ENCODE data around the gene THAP4. TPM values are rescaled to one million over a fixed set of nuclear protein-coding genes. Genes with fewer than 3 reads are reported as not detected.
A peak's percentile ranks its signal among the peaks of the same experiment; 100 is the strongest.

THAP4 gene
- polyA plus RNA-seq, 3 donors, result 15.1 to 25.9 (median 16.3) TPM

- H3K9me3 ChIP-seq (replicated peaks in 1 of 2; ENCODE audit: control insufficient read depth in 1 of 2, insufficient read depth in 1 of 2, low read length in 2 of 2), result no peaks in the 10 kb centered on the region
- H3K27me3 ChIP-seq (ENCODE audit: control insufficient read depth in 2 of 2, insufficient read depth in 2 of 2, low read length in 2 of 2), result no peaks in the 10 kb centered on the region
- peaks cover 15% of the 10 kb centered on the region for H4K20me1 ChIP-seq (ENCODE audit: insufficient read depth, low read length)
- peak; percentile 61 to 76 (median 62) for DNase-seq
- peak overlapping the region; percentile 53 for H2AFZ ChIP-seq (ENCODE audit: insufficient read depth, low read depth, low read length, poor library complexity, severe bottlenecking)
- peak overlapping the region in 4 of 7 donors; percentile 7 to 82 (median 20) for H3K27ac Mint-ChIP-seq
- TF ChIP-seq CTCF (IDR thresholded peaks at IDR 0.05), result peak; percentile 74
- peak overlapping the region in 2 of 3 experiments; percentile 32 to 66 for H3K4me3 ChIP-seq (replicated peaks in 1 of 3; ENCODE audit: low read depth in 2 of 3, low read length in 3 of 3)
- H3K4me2 ChIP-seq (replicated peaks; ENCODE audit: extremely low read depth, low read length, poor library complexity, severe bottlenecking), result peak overlapping the region; percentile 71
- peak overlapping the region; percentile 69 to 80 for H3K4me3 Mint-ChIP-seq
- H3K9ac ChIP-seq (ENCODE audit: insufficient read depth, low read length, poor library complexity, severe bottlenecking), result peak overlapping the region; percentile 51
- H3K36me3 Mint-ChIP-seq, result peaks cover 55 to 65% of the 10 kb centered on the region in 2 donors
- H3K27me3 Mint-ChIP-seq (ENCODE audit: low read depth in 3 of 3), result peaks cover 6 to 9% (median 8%) of the 10 kb centered on the region in 3 donors
- 7% methylated on average over 74 of the region's 76 CpGs for WGBS (ENCODE audit: insufficient coverage)
- H3K9me3 Mint-ChIP-seq, result no peaks in the 10 kb centered on the region
- peaks cover 13% of the 10 kb centered on the region for H3K4me1 Mint-ChIP-seq
- peaks cover 28 to 43% of the 10 kb centered on the region in 2 donors for H3K36me3 ChIP-seq (replicated peaks in 1 of 2; ENCODE audit: control insufficient read depth in 1 of 2, insufficient read depth in 2 of 2, low read length in 2 of 2)
- H3K4me1 ChIP-seq (ENCODE audit: control insufficient read depth in 1 of 2, insufficient read depth in 2 of 2, low read length in 2 of 2), result peaks cover 8 to 14% of the 10 kb centered on the region in 2 donors
- intact Hi-C loops (cut with micrococcal nuclease), result no loop called here
- no peaks in the 10 kb centered on the region for H3K79me2 ChIP-seq (ENCODE audit: insufficient read depth, low read length)
- no peak overlapping the region for H3K27ac ChIP-seq (ENCODE audit: low read depth in 1 of 2, low read length in 2 of 2)
Observed at GRCh38 chr2:241609859-241610793, 26.8 kb downstream of the THAP4 start.

GRCh38 chr2:241608881-241609280 is 28.1 kb downstream of the THAP4 start:
- Histone ChIP-seq H2AFZ (ENCODE audit: insufficient read depth, low read depth, low read length, poor library complexity, severe bottlenecking) (no peak overlapping the region), H3K79me2 (ENCODE audit: insufficient read depth, low read length) (no peaks in the 10 kb centered on the region), H3K27me3 (ENCODE audit: control insufficient read depth in 2 of 2, insufficient read depth in 2 of 2, low read length in 2 of 2) (no peaks in the 10 kb centered on the region), H3K4me2 (replicated peaks; ENCODE audit: extremely low read depth, low read length, poor library complexity, severe bottlenecking) (no peak overlapping the region), H3K4me1 (ENCODE audit: control insufficient read depth in 1 of 2, insufficient read depth in 2 of 2, low read length in 2 of 2) (peaks cover 8 to 14% of the 10 kb centered on the region in 2 donors), H3K9ac (ENCODE audit: insufficient read depth, low read length, poor library complexity, severe bottlenecking) (no peak overlapping the region), H3K4me3 (replicated peaks in 1 of 3; ENCODE audit: low read depth in 2 of 3, low read length in 3 of 3) (no peak overlapping the region), H3K9me3 (replicated peaks in 1 of 2; ENCODE audit: control insufficient read depth in 1 of 2, insufficient read depth in 1 of 2, low read length in 2 of 2) (no peaks in the 10 kb centered on the region), H3K27ac (ENCODE audit: low read depth in 1 of 2, low read length in 2 of 2) (no peak overlapping the region), H3K36me3 (replicated peaks in 1 of 2; ENCODE audit: control insufficient read depth in 1 of 2, insufficient read depth in 2 of 2, low read length in 2 of 2) (peaks cover 33 to 52% of the 10 kb centered on the region in 2 donors), H4K20me1 (ENCODE audit: insufficient read depth, low read length) (peaks cover 15% of the 10 kb centered on the region)
- intact Hi-C loops (cut with micrococcal nuclease), result no loop called here
- peaks cover 13% of the 10 kb centered on the region for H3K4me1 Mint-ChIP-seq
- peak overlapping the region in 2 of 7 donors; percentile 12 to 15 for H3K27ac Mint-ChIP-seq
- DNase-seq, result no peak
- no peaks in the 10 kb centered on the region for H3K9me3 Mint-ChIP-seq
- peaks cover 57 to 70% of the 10 kb centered on the region in 2 donors for H3K36me3 Mint-ChIP-seq
- no peak for TF ChIP-seq CTCF (IDR thresholded peaks at IDR 0.05)
- 55% methylated on average over 10 of the region's 10 CpGs for WGBS (ENCODE audit: insufficient coverage)
- peak overlapping the region in 1 of 2 donors; percentile 14 for H3K4me3 Mint-ChIP-seq
- peaks cover 6 to 9% (median 8%) of the 10 kb centered on the region in 3 donors for H3K27me3 Mint-ChIP-seq (ENCODE audit: low read depth in 3 of 3)

Measured in CD14-positive monocyte (primary cell).